Measurements from ENCODE around the gene UCHL3. TPM values are rescaled to one million over a fixed set of nuclear protein-coding genes. Genes with fewer than 3 reads are reported as not detected.

UCHL3 gene
- total RNA-seq, 3 donors from 2014 or later (not counting 1 experiment from before 2014, with no cell fraction given): 19.3 to 23.1 (median 22.7) TPM

GRCh38 chr13:75633285-75633684 is 83.7 kb downstream of the UCHL3 start:
- Mint-ChIP-seq H3K9me3 (no peaks in the 10 kb centered on the region), H3K36me3 (peaks cover 2% of the 10 kb centered on the region), H3K27ac (peak overlapping the region in 1 of 2 donors; percentile 24), H3K4me1 (peaks cover 7 to 10% of the 10 kb centered on the region in 2 donors), H3K4me3 (peak overlapping the region; percentile 28), H3K27me3 (ENCODE audit: low read depth in 2 of 2) (peaks cover 7 to 11% of the 10 kb centered on the region in 2 donors)
- no peaks in the 10 kb centered on the region for H3K9me3 ChIP-seq (ENCODE audit: control insufficient read depth, insufficient read depth, low read length)
- WGBS (ENCODE audit: insufficient coverage): 80% methylated on average over 1 of the region's 2 CpGs
- DNase-seq (peak in 1 of 2 donors; percentile 4), ATAC-seq (no peak)
- no peak for TF ChIP-seq CTCF (IDR thresholded peaks at IDR 0.05)
- H3K36me3 ChIP-seq (ENCODE audit: control insufficient read depth, insufficient read depth, low read length): no peaks in the 10 kb centered on the region
- H3K4me3 ChIP-seq (ENCODE audit: low read length): no peak overlapping the region
- H3K27me3 ChIP-seq (ENCODE audit: control insufficient read depth, insufficient read depth, low read length): peaks cover 8% of the 10 kb centered on the region
- H3K4me1 ChIP-seq (ENCODE audit: control insufficient read depth, insufficient read depth, low read length): peaks cover 14% of the 10 kb centered on the region
- H3K27ac ChIP-seq (ENCODE audit: low read length): no peak overlapping the region
- intact Hi-C loops (cut with micrococcal nuclease): no loop called here

- H3K4me3 ChIP-seq (ENCODE audit: low read length): no peak overlapping the region
- no peaks in the 10 kb centered on the region for H3K9me3 Mint-ChIP-seq
- H3K27me3 Mint-ChIP-seq (ENCODE audit: low read depth in 2 of 2): peaks cover 22 to 23% of the 10 kb centered on the region in 2 donors
- TF ChIP-seq CTCF (IDR thresholded peaks at IDR 0.05): no peak
- H3K9me3 ChIP-seq (ENCODE audit: control insufficient read depth, insufficient read depth, low read length): no peaks in the 10 kb centered on the region
- H3K27ac ChIP-seq (ENCODE audit: low read length): no peak overlapping the region
- peaks cover 14% of the 10 kb centered on the region for H3K4me1 ChIP-seq (ENCODE audit: control insufficient read depth, insufficient read depth, low read length)
- no peaks in the 10 kb centered on the region for H3K36me3 Mint-ChIP-seq
- H3K27ac Mint-ChIP-seq: no peak overlapping the region
- H3K4me3 Mint-ChIP-seq: peak overlapping the region; percentile 83
- DNase-seq: peak in 1 of 2 donors; percentile 38
- peaks cover 7 to 10% of the 10 kb centered on the region in 2 donors for H3K4me1 Mint-ChIP-seq
- 37% methylated on average over 49 of the region's 49 CpGs for WGBS (ENCODE audit: insufficient coverage)
- peaks cover 8% of the 10 kb centered on the region for H3K27me3 ChIP-seq (ENCODE audit: control insufficient read depth, insufficient read depth, low read length)
- H3K36me3 ChIP-seq (ENCODE audit: control insufficient read depth, insufficient read depth, low read length): no peaks in the 10 kb centered on the region
- intact Hi-C loops (cut with micrococcal nuclease): no loop called here
- ATAC-seq: peak in 1 of 3 donors; percentile 2
Measured at GRCh38 chr13:75635101-75635827, 85.7 kb downstream of the UCHL3 start.

- Histone ChIP-seq H3K36me3 (ENCODE audit: control insufficient read depth, insufficient read depth, low read length) (no peaks in the 10 kb centered on the region), H3K4me1 (ENCODE audit: control insufficient read depth, insufficient read depth, low read length) (peaks cover 14% of the 10 kb centered on the region), H3K27ac (ENCODE audit: low read length) (peak within 1 kb of the TSS; percentile 5), H3K27me3 (ENCODE audit: control insufficient read depth, insufficient read depth, low read length) (peaks cover 8% of the 10 kb centered on the region), H3K9me3 (ENCODE audit: control insufficient read depth, insufficient read depth, low read length) (no peaks in the 10 kb centered on the region), H3K4me3 (ENCODE audit: low read length) (peak within 1 kb of the TSS; percentile 74)
- peak within 1 kb of the TSS in 1 of 2 donors; percentile 53 for H3K27ac Mint-ChIP-seq
- peak within 1 kb of the TSS; percentile 83 for H3K4me3 Mint-ChIP-seq
- no peak for TF ChIP-seq CTCF (IDR thresholded peaks at IDR 0.05)
- ATAC-seq: peak; percentile 62 to 76 (median 75)
- intact Hi-C loops (cut with micrococcal nuclease): no loop called here
- DNase-seq: peak; percentile 41 to 69
- peaks cover 22 to 27% of the 10 kb centered on the region in 2 donors for H3K27me3 Mint-ChIP-seq (ENCODE audit: low read depth in 2 of 2)
- WGBS (ENCODE audit: insufficient coverage): under 1% methylated on average over 76 of the region's 76 CpGs
- no peaks in the 10 kb centered on the region for H3K36me3 Mint-ChIP-seq
- H3K4me1 Mint-ChIP-seq: peaks cover 7 to 10% of the 10 kb centered on the region in 2 donors
- no peaks in the 10 kb centered on the region for H3K9me3 Mint-ChIP-seq
Measured at GRCh38 chr13:75635828-75636435, 86.3 kb downstream of the UCHL3 start, which contains the start of gene LMO7. Gene LMO7 (plus strand): TSS chr13:75636330. CDS start chr13:75636658, 328 bp downstream.
